ENCODE data around the gene SCFD2.

- TF ChIP-seq, protein P1, sequence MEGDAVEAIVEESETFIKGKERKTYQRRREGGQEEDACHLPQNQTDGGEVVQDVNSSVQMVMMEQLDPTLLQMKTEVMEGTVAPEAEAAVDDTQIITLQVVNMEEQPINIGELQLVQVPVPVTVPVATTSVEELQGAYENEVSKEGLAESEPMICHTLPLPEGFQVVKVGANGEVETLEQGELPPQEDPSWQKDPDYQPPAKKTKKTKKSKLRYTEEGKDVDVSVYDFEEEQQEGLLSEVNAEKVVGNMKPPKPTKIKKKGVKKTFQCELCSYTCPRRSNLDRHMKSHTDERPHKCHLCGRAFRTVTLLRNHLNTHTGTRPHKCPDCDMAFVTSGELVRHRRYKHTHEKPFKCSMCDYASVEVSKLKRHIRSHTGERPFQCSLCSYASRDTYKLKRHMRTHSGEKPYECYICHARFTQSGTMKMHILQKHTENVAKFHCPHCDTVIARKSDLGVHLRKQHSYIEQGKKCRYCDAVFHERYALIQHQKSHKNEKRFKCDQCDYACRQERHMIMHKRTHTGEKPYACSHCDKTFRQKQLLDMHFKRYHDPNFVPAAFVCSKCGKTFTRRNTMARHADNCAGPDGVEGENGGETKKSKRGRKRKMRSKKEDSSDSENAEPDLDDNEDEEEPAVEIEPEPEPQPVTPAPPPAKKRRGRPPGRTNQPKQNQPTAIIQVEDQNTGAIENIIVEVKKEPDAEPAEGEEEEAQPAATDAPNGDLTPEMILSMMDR (IDR thresholded peaks at IDR 0.05; ENCODE audit: low read depth, low read length): no peak
- TF ChIP-seq EZH2phosphoT487 (IDR thresholded peaks at IDR 0.05; ENCODE audit: low read depth): no peak
These were observed 360.1 kb downstream of the SCFD2 start for GRCh38 chr4:53005808-53006207.
